HCT116 (cell line): Measurements from ENCODE around the gene AMBRA1. TPM values are rescaled to one million over a fixed set of nuclear protein-coding genes. Genes with fewer than 3 reads are reported as not detected.

Experiments
- ATAC-seq: fragments of 200-7000 bp; cut with Tn5 transposase; 2 replicates; pipeline ENCODE4 v1.9.1; 2020; ENCODE audit warnings: mild to moderate bottlenecking, moderate library complexity
- BruUV-seq: library from RNA; stranded (reverse); fragments of 400-500 nt; replicated peaks from 2 replicates; lab custom pipeline; 2021; lab: Mats Ljungman, UMichigan
- CTCF ChIA-PET: fragments of 300-600 bp; sonication (Branson Sonifier 250); formaldehyde crosslinking; loops from one replicate; lab custom pipeline; 2021; ENCODE audit warnings: antibody characterized with exemption; lab: Charles Lee
- POLR2A ChIA-PET: fragments of 300-600, 350-600 bp; sonication (Branson Sonifier 250); formaldehyde crosslinking; loops from one replicate; lab custom pipeline; 2021; ENCODE audit warnings: antibody characterized with exemption; lab: Charles Lee
- RAD21 ChIA-PET, 2 experiments: fragments of 300-600 bp; sonication (Branson Sonifier 250); formaldehyde crosslinking; loops; one replicate each; lab custom pipeline; 2023; ENCODE audit warnings: low total read pairs in 2 of 2; ENCODE audit not compliant: uncharacterized antibody in 2 of 2, unreplicated experiment in 2 of 2, low non-redundant PET in 1 of 2; lab: Charles Lee
- DNase-seq: peaks from one replicate; pipeline ENCODE4 v3.0.0-alpha.2; 2010; ENCODE audit warnings: low read depth, low spot score
- H2AFZ ChIP-seq: fragments of 200-600 bp; shearing (Covaris generic), sonication (generic); 2 replicates; pipeline ENCODE4 v1.6.1; 2017; ENCODE audit warnings: low read depth, mixed run types, mixed read lengths, antibody characterized with exemption, low read length; ENCODE audit not compliant: poor library complexity, severe bottlenecking
- H3K27ac ChIP-seq: 2 replicates; pipeline ENCODE4 v1.5.1; 2012; ENCODE audit warnings: low read depth, low read length
- H3K27me3 ChIP-seq: fragments of 200-600 bp; sonication (generic); 2 replicates; pipeline ENCODE4 v1.6.1; 2016; ENCODE audit warnings: mixed run types, low read length, mixed read lengths; ENCODE audit not compliant: insufficient read depth
- H3K36me3 ChIP-seq, 2 experiments: fragments of 200-500 bp in 1 of 2; fragments of 200-600 bp in 1 of 2; sonication (Bioruptor generic) in 1 of 2; sonication (generic) in 1 of 2; 2 replicates each; pipeline versions ENCODE4 v1.5.1 to v1.6.1; 2014 to 2016; ENCODE audit warnings: low read length in 2 of 2, inconsistent platforms in 1 of 2, mixed read lengths in 1 of 2, mixed run types in 1 of 2; ENCODE audit not compliant: insufficient read depth in 2 of 2, control insufficient read depth in 1 of 2
- H3K4me1 ChIP-seq, 2 experiments: fragments of 200-600 bp in 1 of 2; sonication (generic) in 1 of 2; 2 replicates each; pipeline versions ENCODE4 v1.5.1 to v1.6.1; 2012 to 2017; ENCODE audit warnings: low read length in 2 of 2, inconsistent platforms in 1 of 2, mild to moderate bottlenecking in 1 of 2, mixed read lengths in 1 of 2, mixed run types in 1 of 2, moderate library complexity in 1 of 2; ENCODE audit not compliant: insufficient read depth in 2 of 2, control insufficient read depth in 1 of 2
- H3K4me2 ChIP-seq: fragments of 200-600 bp; sonication (generic); 2 replicates; pipeline ENCODE4 v1.6.1; 2017; ENCODE audit warnings: mixed run types, low read length, mixed read lengths
- H3K4me3 ChIP-seq, 2 experiments: fragments of 200-600 bp in 1 of 2; sonication (generic) in 1 of 2; replicated peaks in 1 of 2; 2 replicates each; pipeline ENCODE4 v1.5.1; 2011 to 2016; ENCODE audit warnings: low read length in 2 of 2, control low read depth in 1 of 2, low read depth in 1 of 2, mild to moderate bottlenecking in 1 of 2, mixed read lengths in 1 of 2, mixed run types in 1 of 2
- H3K79me2 ChIP-seq: fragments of 200-600 bp; sonication (generic); 2 replicates; pipeline ENCODE4 v1.6.1; 2017; ENCODE audit warnings: mild to moderate bottlenecking, mixed run types, low read length, moderate library complexity, mixed read lengths; ENCODE audit not compliant: insufficient read depth
- H3K9ac ChIP-seq: fragments of 200-600 bp; sonication (generic); 2 replicates; pipeline ENCODE4 v1.6.1; 2016; ENCODE audit warnings: low read length, mixed read lengths
- H3K9me2 ChIP-seq: fragments of 200-600 bp; sonication (generic), shearing (Covaris generic); 2 replicates; pipeline ENCODE4 v1.6.1; 2017; ENCODE audit warnings: mixed run types, mild to moderate bottlenecking, moderate library complexity; ENCODE audit not compliant: insufficient read depth
- H3K9me3 ChIP-seq, 2 experiments: fragments of 200-500 bp in 1 of 2; fragments of 200-600 bp in 1 of 2; sonication (Bioruptor generic) in 1 of 2; sonication (generic) in 1 of 2; 2 replicates each; pipeline ENCODE4 v1.6.1; 2014 to 2017; ENCODE audit warnings: low read length in 2 of 2, mixed read lengths in 2 of 2, inconsistent platforms in 1 of 2, low read depth in 1 of 2, mild to moderate bottlenecking in 1 of 2, mixed run types in 1 of 2, moderate library complexity in 1 of 2; ENCODE audit not compliant: control insufficient read depth in 1 of 2, insufficient read depth in 1 of 2
- H4K20me1 ChIP-seq: fragments of 200-600 bp; sonication (generic), shearing (Covaris generic); 2 replicates; pipeline ENCODE4 v1.6.1; 2017; ENCODE audit warnings: mixed run types, mild to moderate bottlenecking, moderate library complexity; ENCODE audit not compliant: insufficient read depth
- CBX3 ChIP-seq: IDR thresholded peaks from 2 replicates; pipeline ENCODE4 v1.6.1; 2012; ENCODE audit warnings: low read depth
- FOSL1 ChIP-seq: IDR thresholded peaks from 2 replicates; pipeline ENCODE4 v1.6.1; 2012; ENCODE audit warnings: low read depth
- POLR2A ChIP-seq: IDR thresholded peaks from 2 replicates; pipeline ENCODE4 v1.7.0; 2011; ENCODE audit warnings: borderline replicate concordance; ENCODE audit not compliant: insufficient read depth, insufficient read length; ENCODE audit errors: extremely low read depth
- SIN3A ChIP-seq: IDR thresholded peaks from 2 replicates; pipeline ENCODE4 v1.6.1; 2012; ENCODE audit warnings: low read depth
- SP1 ChIP-seq: IDR thresholded peaks from 2 replicates; pipeline ENCODE4 v1.6.1; 2012; ENCODE audit warnings: low read depth
- ZFX ChIP-seq: fragments of 450-650 bp; IDR thresholded peaks from 2 replicates; pipeline ENCODE4 v1.6.1; 2017
- intact Hi-C: fragments of 100-400 bp; cut with micrococcal nuclease; formaldehyde crosslinking; loops from 2 replicates; pipeline ENCODE4 v1.10.0; 2022
- total RNA-seq: library from RNA; stranded (reverse); gene quantifications from one replicate; pipeline ENCODE4 v1.2.1, GENCODE V29; 2021; ENCODE audit not compliant: unreplicated experiment
- TF ChIP-seq, protein P1 (sequence below): IDR thresholded peaks from 2 replicates; pipeline ENCODE4 v1.6.1; 2012
- TF ChIP-seq, protein P2 (sequence below), 3 experiments: fragments of 200-600 bp in 1 of 3; sonication (generic) in 1 of 3; IDR thresholded peaks in 2 of 3; conservative IDR thresholded peaks in 1 of 3; 2 replicates each; pipeline ENCODE4 v1.5.1; 2012 to 2017; ENCODE audit warnings: low read depth in 2 of 3, low read length in 2 of 3, antibody characterized with exemption in 1 of 3, borderline replicate concordance in 1 of 3, control low read depth in 1 of 3, mild to moderate bottlenecking in 1 of 3, mixed read lengths in 1 of 3, mixed run types in 1 of 3, moderate library complexity in 1 of 3; ENCODE audit not compliant: insufficient read depth in 1 of 3
- TF ChIP-seq, protein P3 (sequence below): IDR thresholded peaks from 2 replicates; pipeline ENCODE4 v1.6.1; 2011; ENCODE audit warnings: mild to moderate bottlenecking, low read length, moderate library complexity; ENCODE audit not compliant: insufficient replicate concordance; ENCODE audit errors: extremely low read depth
- TF ChIP-seq, protein P4 (sequence below): IDR thresholded peaks from 2 replicates; pipeline ENCODE4 v1.6.1; 2012

AMBRA1 gene
- total RNA-seq, 1 experiment from 2014 or later, result 22.7 TPM

DNA sequence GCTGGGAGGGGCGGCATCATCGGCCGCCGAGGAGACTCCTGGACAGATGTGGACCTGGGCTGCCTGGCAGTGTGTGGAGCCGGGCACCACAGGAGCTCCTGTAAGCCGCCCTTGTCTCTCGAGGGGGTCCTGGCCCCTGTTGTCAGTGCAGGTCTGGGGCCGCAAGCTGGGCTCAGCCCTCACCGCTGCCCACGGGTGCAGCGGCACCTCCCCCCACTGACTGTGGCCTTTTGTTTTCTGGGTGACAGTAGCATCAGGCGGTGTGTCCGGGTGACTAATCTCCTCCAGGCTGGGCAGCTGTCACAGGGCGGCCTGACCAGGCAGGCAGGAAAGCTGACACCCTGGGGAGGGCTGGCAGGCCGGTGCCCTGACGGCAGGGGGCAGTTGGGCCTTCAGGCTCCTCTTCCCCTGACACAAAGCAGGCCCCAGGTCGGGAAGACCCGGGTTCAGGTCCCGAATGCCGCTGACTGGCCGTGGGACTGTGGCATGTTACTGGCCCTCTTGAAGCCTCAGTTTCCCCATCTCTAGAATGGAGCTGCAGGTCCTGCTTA is 230.3 kb downstream of the AMBRA1 start:
- peak; percentile 79 for ATAC-seq
- peaks cover 20 to 51% of the 10 kb centered on the region in 2 experiments for H3K4me1 ChIP-seq
- H3K36me3 ChIP-seq, result peaks cover 2 to 3% of the 10 kb centered on the region in 2 experiments; a peak in 2 of 4 replicates
- H3K27me3 ChIP-seq, result no peaks in the 10 kb centered on the region
- peak overlapping the region in 1 of 2 experiments; percentile 16; a peak in 1 of 4 replicates for H3K4me3 ChIP-seq
- ChIA-PET RAD21 (no interaction called here), POLR2A (no interaction called here), CTCF (interaction anchor here (1.0 to 1.6 kb wide), 4 partner anchors 9 to 191 kb away, joined by 3 to 7 read pairs (median 4); no protein-coding TSS in a partner anchor)
- peaks cover 43% of the 10 kb centered on the region for H3K79me2 ChIP-seq
- intact Hi-C loops, result no loop called here
- no peaks in the 10 kb centered on the region for H3K9me2 ChIP-seq
- H3K9me3 ChIP-seq, result no peaks in the 10 kb centered on the region
- BruUV-seq, result no TSS peak
- peak overlapping the region; percentile 64 for H3K4me2 ChIP-seq
- DNase-seq, result peak; percentile 52
- H3K9ac ChIP-seq, result peak overlapping the region; percentile 52; the same call in 1 of the 2 replicates
- no peak overlapping the region for H2AFZ ChIP-seq
- TF ChIP-seq, protein P1, sequence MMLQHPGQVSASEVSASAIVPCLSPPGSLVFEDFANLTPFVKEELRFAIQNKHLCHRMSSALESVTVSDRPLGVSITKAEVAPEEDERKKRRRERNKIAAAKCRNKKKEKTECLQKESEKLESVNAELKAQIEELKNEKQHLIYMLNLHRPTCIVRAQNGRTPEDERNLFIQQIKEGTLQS, result no peak
- TF ChIP-seq, protein P2, sequence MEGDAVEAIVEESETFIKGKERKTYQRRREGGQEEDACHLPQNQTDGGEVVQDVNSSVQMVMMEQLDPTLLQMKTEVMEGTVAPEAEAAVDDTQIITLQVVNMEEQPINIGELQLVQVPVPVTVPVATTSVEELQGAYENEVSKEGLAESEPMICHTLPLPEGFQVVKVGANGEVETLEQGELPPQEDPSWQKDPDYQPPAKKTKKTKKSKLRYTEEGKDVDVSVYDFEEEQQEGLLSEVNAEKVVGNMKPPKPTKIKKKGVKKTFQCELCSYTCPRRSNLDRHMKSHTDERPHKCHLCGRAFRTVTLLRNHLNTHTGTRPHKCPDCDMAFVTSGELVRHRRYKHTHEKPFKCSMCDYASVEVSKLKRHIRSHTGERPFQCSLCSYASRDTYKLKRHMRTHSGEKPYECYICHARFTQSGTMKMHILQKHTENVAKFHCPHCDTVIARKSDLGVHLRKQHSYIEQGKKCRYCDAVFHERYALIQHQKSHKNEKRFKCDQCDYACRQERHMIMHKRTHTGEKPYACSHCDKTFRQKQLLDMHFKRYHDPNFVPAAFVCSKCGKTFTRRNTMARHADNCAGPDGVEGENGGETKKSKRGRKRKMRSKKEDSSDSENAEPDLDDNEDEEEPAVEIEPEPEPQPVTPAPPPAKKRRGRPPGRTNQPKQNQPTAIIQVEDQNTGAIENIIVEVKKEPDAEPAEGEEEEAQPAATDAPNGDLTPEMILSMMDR (IDR thresholded peaks at IDR 0.05 in 2 of 3, conservative IDR thresholded peaks at IDR 0.05 in 1 of 3; ENCODE audit: borderline replicate concordance in 1 of 3, insufficient read depth in 1 of 3, low read depth in 2 of 3, low read length in 2 of 3), result peak in 1 of 3 experiments; percentile 44; a peak in 2 of 6 replicates
- TF ChIP-seq ZFX (0 out of 2 replicates have a peak, but pooled peaks have one; percentile 9), FOSL1 (peak; percentile 78), POLR2A (no peak), SP1 (peak; percentile 70; the same call in 1 of the 2 replicates), SIN3A (peak; percentile 96), CBX3 (no peak)
- TF ChIP-seq, protein P3, sequence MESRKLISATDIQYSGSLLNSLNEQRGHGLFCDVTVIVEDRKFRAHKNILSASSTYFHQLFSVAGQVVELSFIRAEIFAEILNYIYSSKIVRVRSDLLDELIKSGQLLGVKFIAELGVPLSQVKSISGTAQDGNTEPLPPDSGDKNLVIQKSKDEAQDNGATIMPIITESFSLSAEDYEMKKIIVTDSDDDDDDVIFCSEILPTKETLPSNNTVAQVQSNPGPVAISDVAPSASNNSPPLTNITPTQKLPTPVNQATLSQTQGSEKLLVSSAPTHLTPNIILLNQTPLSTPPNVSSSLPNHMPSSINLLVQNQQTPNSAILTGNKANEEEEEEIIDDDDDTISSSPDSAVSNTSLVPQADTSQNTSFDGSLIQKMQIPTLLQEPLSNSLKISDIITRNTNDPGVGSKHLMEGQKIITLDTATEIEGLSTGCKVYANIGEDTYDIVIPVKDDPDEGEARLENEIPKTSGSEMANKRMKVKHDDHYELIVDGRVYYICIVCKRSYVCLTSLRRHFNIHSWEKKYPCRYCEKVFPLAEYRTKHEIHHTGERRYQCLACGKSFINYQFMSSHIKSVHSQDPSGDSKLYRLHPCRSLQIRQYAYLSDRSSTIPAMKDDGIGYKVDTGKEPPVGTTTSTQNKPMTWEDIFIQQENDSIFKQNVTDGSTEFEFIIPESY, result peak; percentile 40
- TF ChIP-seq, protein P4, sequence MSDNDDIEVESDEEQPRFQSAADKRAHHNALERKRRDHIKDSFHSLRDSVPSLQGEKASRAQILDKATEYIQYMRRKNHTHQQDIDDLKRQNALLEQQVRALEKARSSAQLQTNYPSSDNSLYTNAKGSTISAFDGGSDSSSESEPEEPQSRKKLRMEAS, result peak; percentile 74
- H3K27ac ChIP-seq, result peak overlapping the region; percentile 47
- no peaks in the 10 kb centered on the region for H4K20me1 ChIP-seq
